AG09319 (cell line): ENCODE results near the gene GATAD2A.

Experiments used
- DNase-seq: peaks from one replicate; pipeline ENCODE4 v3.0.0-alpha.2; 2010; ENCODE audit warnings: low read depth; ENCODE audit errors: extremely low read depth
- CTCF ChIP-seq: IDR thresholded peaks from 2 replicates; pipeline ENCODE4 v1.5.1; 2011; ENCODE audit warnings: low read depth, mild to moderate bottlenecking, inconsistent platforms, low read length, moderate library complexity

The GATAD2A gene

GRCh38 chr19:19535311-19536191 is 130.1 kb downstream of the GATAD2A start:
- no peak for DNase-seq
- TF ChIP-seq CTCF: no peak

- DNase-seq: no peak
- TF ChIP-seq CTCF: no peak
Observed at GRCh38 chr19:19537075-19538048, 131.9 kb downstream of the GATAD2A start.

GRCh38 chr19:19538061-19538784 is 132.7 kb downstream of the GATAD2A start, which contains the start of gene CILP2:
Gene CILP2, plus strand, starts transcription at chr19:19538265. Its CDS starts 85 bp downstream, at chr19:19538350.
- no peak for TF ChIP-seq CTCF

GRCh38 chr19:19538785-19539166 is 133.3 kb downstream of the GATAD2A start:
- no peak for TF ChIP-seq CTCF
- DNase-seq: no peak

More at GRCh38 chr19:19538061-19538784, 132.7 kb downstream of the GATAD2A start, which contains the start of gene CILP2:
- no peak for DNase-seq

DNA sequence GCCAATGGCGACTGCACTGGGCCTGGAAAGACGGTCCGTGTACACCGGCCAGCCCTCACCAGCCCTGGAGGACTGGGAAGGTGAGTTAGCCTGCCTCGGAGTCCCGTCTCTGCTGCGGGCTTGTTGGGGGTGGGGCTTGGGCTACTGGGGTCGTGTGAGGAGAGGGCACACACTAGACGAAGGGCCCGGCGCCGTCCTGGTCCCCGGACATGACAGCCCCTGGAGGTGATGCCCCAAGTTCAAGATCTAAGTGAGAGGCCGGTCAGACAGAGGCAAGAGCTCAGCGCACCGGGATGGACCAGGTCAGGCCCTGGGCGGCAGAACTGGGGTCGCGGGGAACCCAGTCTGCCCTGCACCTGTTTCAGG is 134.2 kb downstream of the GATAD2A start:
- no peak for TF ChIP-seq CTCF
- no peak for DNase-seq

- DNase-seq: no peak
- no peak for TF ChIP-seq CTCF
Observed at GRCh38 chr19:19540064-19540714, 134.7 kb downstream of the GATAD2A start.
